Heart left ventricle (tissue), 16 donors: ENCODE results near the gene ZFAND3. TPM values are rescaled to one million over a fixed set of nuclear protein-coding genes. Genes with fewer than 3 reads are reported as not detected.

Source experiments
- ATAC-seq, 4 donors: fragments of 200-7000 bp; cut with Tn5 transposase; one replicate each; pipeline ENCODE4 v1.9.1; 2020 to 2022; ENCODE audit warnings: moderate library complexity in 4 of 4, mild to moderate bottlenecking in 3 of 4, moderate number of reproducible peaks in 1 of 4
- DNase-seq, 5 donors: peaks; one replicate each; pipeline ENCODE4 v3.0.0-alpha.2; 2020
- H3K27ac ChIP-seq, 12 donors: fragments of 200-600 bp; sonication (generic) in 4 of 12; one replicate each; pipeline versions ENCODE4 v1.5.0 to v1.8.0; 2016 to 2022; ENCODE audit warnings: mild to moderate bottlenecking in 2 of 12
- H3K27me3 ChIP-seq, 9 donors: fragments of 200-600 bp; sonication (generic) in 2 of 9; one replicate each; pipeline versions ENCODE4 v1.5.1 to v1.8.0; 2016 to 2022; ENCODE audit warnings: mild to moderate bottlenecking in 3 of 9
- H3K36me3 ChIP-seq, 9 donors: fragments of 200-600 bp; sonication (generic) in 2 of 9; one replicate each; pipeline versions ENCODE4 v1.5.0 to v1.8.0; 2018 to 2022; ENCODE audit warnings: mild to moderate bottlenecking in 2 of 9
- H3K4me1 ChIP-seq, 12 donors: fragments of 200-600 bp; sonication (generic) in 4 of 12; one replicate each; pipeline versions ENCODE4 v1.5.0 to v1.8.0; 2016 to 2022; ENCODE audit warnings: mild to moderate bottlenecking in 3 of 12
- H3K4me3 ChIP-seq, 12 donors: fragments of 200-600 bp; sonication (generic) in 4 of 12; one replicate each; pipeline versions ENCODE4 v1.5.0 to v1.8.0; 2017 to 2022; ENCODE audit warnings: mild to moderate bottlenecking in 9 of 12, moderate library complexity in 4 of 12
- H3K9me3 ChIP-seq, 12 donors: fragments of 200-600 bp; sonication (generic) in 4 of 12; one replicate each; pipeline versions ENCODE4 v1.5.0 to v1.8.0; 2016 to 2022; ENCODE audit warnings: mild to moderate bottlenecking in 1 of 12
- POLR2A ChIP-seq, 2 donors: fragments of 450-650 bp; IDR thresholded peaks; one replicate each; pipeline ENCODE4 v1.6.1; 2017; ENCODE audit warnings: antibody characterized with exemption in 2 of 2, mild to moderate bottlenecking in 2 of 2, moderate library complexity in 2 of 2
- WGBS, 4 donors: extraction: QIAGEN DNeasy Blood & Tissue Kit in 2 of 4; methylation state at CpG; one replicate each; pipeline versions ENCODE4 v1.1.5 to v1.1.7; 2013 to 2018; 5-methylcytosine and 5-hydroxymethylcytosine counted together
- intact Hi-C, 10 donors: fragments of 100-400 bp; cut with DNase I; formaldehyde crosslinking; loops; one replicate each; pipeline versions ENCODE4 v1.11.1 to v1.14.2; 2022
- polyA plus RNA-seq, 2 donors: library from polyadenylated mRNA; stranded (reverse); fragments of 200-250 nt; gene quantifications; one replicate each; pipeline ENCODE4 v1.2.3, GENCODE V29; 2013
- total RNA-seq, 9 donors: library from RNA; depleted of rRNA in 2 of 9; stranded (reverse); fragments of >200 nt in 2 of 9; fragmentation: NEBNext Ultra II Directional in 3 of 9; extraction: Animal tissue kit (Norgen Biotek cat#: 25700) in 3 of 9; gene quantifications; one replicate each; pipeline versions ENCODE4 v1.1.0 to v1.2.4, GENCODE V29; 2016 to 2023
- TF ChIP-seq, protein P1 (sequence below), 12 donors: fragments of 200-600 bp; sonication (generic) in 4 of 12; IDR thresholded peaks; one replicate each; pipeline versions ENCODE4 v1.5.0 to v1.8.0; 2018 to 2022; ENCODE audit warnings: antibody characterized with exemption in 12 of 12, mild to moderate bottlenecking in 5 of 12
- donor health status: ischemic (EF 13 %, LVEDD 7.1; RV severe dilation, severe dysfunction).
- donor health status: healthy with polysubstance abuse.
- donor health status: DM: no; HTN: yes; CAD: no.
- donor health status: DM: no; HTN: no; CAD: no.
- donor health status: ischemic (EF 25% LVEDD 6.9; RV normal size, moderate dysfunction).
- donor health status: ischemic (EF 25% LVEDD 5.7; RV mildly dilated, moderate dysfunction).
- donor health status: healthy.
- donor health status: DM: yes; HTN: yes; CAD: no.
- donor health status: ischemic (EF 35%, LVEDD 5.7; RV mildly dilated, moderate dysfunction).
- donor health status: nonischemic (EF 11% LVEDD 7.7; RV severe dilation, severe dysfunction).
- donor health status: DM: yes; HTN: yes; CAD: no.
- donor health status: PGD.
- donor health status: ischemic (EF 29% LVEDD 5.4; RV normal size, mild dysfunction).
- donor health status: nonischemic (EF 23%, LVEDD 6.1; RV moderate dilation, normal function).

The ZFAND3 gene
- total and polyA plus RNA-seq, 11 donors = 29.1 to 114 (median 88.2) TPM

- DNase-seq = no peak
- 88 to 99% (median 96%) methylated on average over 4 of the region's 4 CpGs for WGBS, 4 donors
- intact Hi-C loops = no loop called here
Measured at GRCh38 chr6:38113825-38114576, 294.5 kb downstream of the ZFAND3 start.

DNA sequence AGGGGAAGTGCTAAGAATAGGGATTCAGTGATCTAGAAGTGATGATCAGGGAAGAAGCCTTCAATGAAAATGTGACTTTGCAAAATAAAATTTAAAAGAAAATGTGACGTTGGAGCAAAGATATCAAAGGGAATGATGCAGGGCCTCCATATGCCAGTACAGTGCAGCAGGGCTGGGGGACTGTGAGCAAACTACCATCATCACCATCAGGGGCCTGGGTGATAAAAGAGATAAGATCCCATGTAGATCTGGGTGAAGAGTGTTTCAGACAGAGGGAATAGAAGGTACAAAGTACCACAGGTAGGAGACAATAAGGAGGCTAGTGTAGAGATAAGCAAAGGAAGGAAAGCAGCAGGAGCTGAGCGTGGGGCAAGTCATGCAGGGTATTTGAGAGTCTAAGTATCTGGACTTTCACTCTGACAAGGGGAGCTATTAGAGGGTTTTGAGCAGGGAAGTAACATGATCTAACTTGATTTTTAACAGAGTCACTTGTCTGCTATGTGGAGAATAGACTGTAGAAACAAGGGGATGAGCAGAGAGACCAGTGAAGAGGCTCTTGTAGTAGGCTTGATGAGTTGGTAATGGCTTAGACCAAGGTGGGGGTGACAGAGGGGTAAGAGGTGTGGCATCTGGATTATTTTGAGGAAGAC is 295.6 kb downstream of the ZFAND3 start:
- H3K27ac ChIP-seq = no peak overlapping the region
- 91 to 97% (median 96%) methylated on average over 2 of the region's 2 CpGs for WGBS, 4 donors

More at GRCh38 chr6:38113825-38114576, 294.5 kb downstream of the ZFAND3 start:
- H3K27ac ChIP-seq = no peak overlapping the region
- no peak overlapping the region for H3K4me3 ChIP-seq
- peaks cover 0 to 34% (median 11%) of the 10 kb centered on the region in 12 donors for H3K4me1 ChIP-seq
- peak in 1 of 4 donors; percentile 68 for ATAC-seq
- no peaks in the 10 kb centered on the region for H3K27me3 ChIP-seq
- H3K36me3 ChIP-seq = peaks cover 0 to 32% (median 17%) of the 10 kb centered on the region in 9 donors
- no peak for TF ChIP-seq POLR2A (IDR thresholded peaks at IDR 0.05)
- TF ChIP-seq, protein P1, sequence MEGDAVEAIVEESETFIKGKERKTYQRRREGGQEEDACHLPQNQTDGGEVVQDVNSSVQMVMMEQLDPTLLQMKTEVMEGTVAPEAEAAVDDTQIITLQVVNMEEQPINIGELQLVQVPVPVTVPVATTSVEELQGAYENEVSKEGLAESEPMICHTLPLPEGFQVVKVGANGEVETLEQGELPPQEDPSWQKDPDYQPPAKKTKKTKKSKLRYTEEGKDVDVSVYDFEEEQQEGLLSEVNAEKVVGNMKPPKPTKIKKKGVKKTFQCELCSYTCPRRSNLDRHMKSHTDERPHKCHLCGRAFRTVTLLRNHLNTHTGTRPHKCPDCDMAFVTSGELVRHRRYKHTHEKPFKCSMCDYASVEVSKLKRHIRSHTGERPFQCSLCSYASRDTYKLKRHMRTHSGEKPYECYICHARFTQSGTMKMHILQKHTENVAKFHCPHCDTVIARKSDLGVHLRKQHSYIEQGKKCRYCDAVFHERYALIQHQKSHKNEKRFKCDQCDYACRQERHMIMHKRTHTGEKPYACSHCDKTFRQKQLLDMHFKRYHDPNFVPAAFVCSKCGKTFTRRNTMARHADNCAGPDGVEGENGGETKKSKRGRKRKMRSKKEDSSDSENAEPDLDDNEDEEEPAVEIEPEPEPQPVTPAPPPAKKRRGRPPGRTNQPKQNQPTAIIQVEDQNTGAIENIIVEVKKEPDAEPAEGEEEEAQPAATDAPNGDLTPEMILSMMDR (IDR thresholded peaks at IDR 0.05) = no peak
- H3K9me3 ChIP-seq = no peaks in the 10 kb centered on the region

GRCh38 chr6:38115626-38116008 is 296.1 kb downstream of the ZFAND3 start:
- DNase-seq (no peak), ATAC-seq (no peak)
- Histone ChIP-seq H3K4me1 (peaks cover 0 to 23% (median 6%) of the 10 kb centered on the region in 12 donors), H3K4me3 (no peak overlapping the region), H3K27ac (no peak overlapping the region), H3K36me3 (peaks cover 0 to 41% (median 31%) of the 10 kb centered on the region in 9 donors), H3K27me3 (no peaks in the 10 kb centered on the region), H3K9me3 (no peaks in the 10 kb centered on the region)
- 86 to 97% (median 97%) methylated on average over 3 of the region's 3 CpGs for WGBS, 4 donors
- TF ChIP-seq, protein P1 (IDR thresholded peaks at IDR 0.05) = no peak
- TF ChIP-seq POLR2A (IDR thresholded peaks at IDR 0.05) = no peak
- intact Hi-C loops = no loop called here

More for the DNA sequence above, 295.6 kb downstream of the ZFAND3 start:
- ATAC-seq = no peak
- Histone ChIP-seq H3K4me3 (no peak overlapping the region), H3K9me3 (no peaks in the 10 kb centered on the region), H3K4me1 (peaks cover 0 to 28% (median 10%) of the 10 kb centered on the region in 12 donors), H3K36me3 (peaks cover 0 to 36% (median 27%) of the 10 kb centered on the region in 9 donors), H3K27me3 (no peaks in the 10 kb centered on the region)
- no peak for TF ChIP-seq POLR2A (IDR thresholded peaks at IDR 0.05)
- TF ChIP-seq, protein P1 (IDR thresholded peaks at IDR 0.05) = no peak
- intact Hi-C loops = no loop called here
- DNase-seq = no peak

- intact Hi-C loops = no loop called here
- H3K4me1 ChIP-seq = peaks cover 0 to 16% (median under 1%) of the 10 kb centered on the region in 12 donors
- H3K9me3 ChIP-seq = no peaks in the 10 kb centered on the region
- peaks cover 0 to 47% (median 31%) of the 10 kb centered on the region in 9 donors for H3K36me3 ChIP-seq
- DNase-seq = no peak
- ATAC-seq = no peak
- WGBS, 4 donors = 96 to 100% (median 96%) methylated on average over 6 of the region's 6 CpGs
- no peak overlapping the region for H3K27ac ChIP-seq
- TF ChIP-seq, protein P1 (IDR thresholded peaks at IDR 0.05) = no peak
- TF ChIP-seq POLR2A (IDR thresholded peaks at IDR 0.05) = no peak
- H3K4me3 ChIP-seq = no peak overlapping the region
- H3K27me3 ChIP-seq = no peaks in the 10 kb centered on the region
Measured at GRCh38 chr6:38116248-38116647, 296.7 kb downstream of the ZFAND3 start.
